Measurements from ENCODE around the gene NKX1-1.
"Not testable (repeated sequence)": the region's sequence is repeated elsewhere in the genome, so short reads cannot be mapped to it uniquely, and the experiment has no call there.

The NKX1-1 gene

DNA sequence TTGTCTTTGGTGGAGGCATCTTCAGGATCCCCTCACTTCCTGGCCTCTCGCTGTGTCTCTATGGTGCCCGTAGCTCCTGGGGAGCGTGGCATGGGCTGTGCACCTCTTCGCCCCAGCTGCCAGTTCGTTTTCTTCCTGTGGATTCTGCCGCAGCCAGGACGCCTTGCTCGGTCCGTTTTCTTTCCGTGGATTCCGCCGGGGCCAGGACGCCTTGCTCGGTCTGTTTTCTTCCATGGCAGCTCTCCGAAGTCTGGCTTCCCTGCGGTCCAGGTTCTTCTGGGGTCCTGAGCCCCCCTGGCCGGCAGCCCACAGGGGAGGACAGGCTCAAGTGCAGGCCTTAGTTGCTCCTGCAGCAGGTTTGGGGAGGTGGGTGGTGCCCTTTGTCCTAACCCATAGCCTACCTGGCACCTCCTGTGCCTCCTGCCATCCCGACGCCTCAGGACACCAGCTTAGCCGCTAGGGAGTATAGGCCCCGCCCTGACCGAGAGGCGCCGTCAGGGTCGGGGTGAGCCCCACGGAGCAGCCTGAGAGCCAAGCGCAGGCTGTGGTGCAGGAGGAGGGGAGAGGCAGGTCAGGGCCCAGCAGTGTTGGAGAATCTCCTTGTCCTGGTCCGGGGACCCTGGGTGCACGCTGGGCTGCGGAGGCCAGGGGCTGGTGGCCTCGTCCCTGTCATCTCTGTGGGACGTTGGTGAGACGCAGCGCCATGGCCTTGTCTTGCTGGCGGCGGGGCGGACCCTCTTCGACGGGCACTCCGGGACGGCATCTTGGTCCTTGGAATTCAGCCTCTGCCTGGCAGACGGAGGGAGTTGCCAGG, 32.1 kb downstream of the NKX1-1 start:
- DNase-seq (ENCODE audit: low spot score): no peak

DNA sequence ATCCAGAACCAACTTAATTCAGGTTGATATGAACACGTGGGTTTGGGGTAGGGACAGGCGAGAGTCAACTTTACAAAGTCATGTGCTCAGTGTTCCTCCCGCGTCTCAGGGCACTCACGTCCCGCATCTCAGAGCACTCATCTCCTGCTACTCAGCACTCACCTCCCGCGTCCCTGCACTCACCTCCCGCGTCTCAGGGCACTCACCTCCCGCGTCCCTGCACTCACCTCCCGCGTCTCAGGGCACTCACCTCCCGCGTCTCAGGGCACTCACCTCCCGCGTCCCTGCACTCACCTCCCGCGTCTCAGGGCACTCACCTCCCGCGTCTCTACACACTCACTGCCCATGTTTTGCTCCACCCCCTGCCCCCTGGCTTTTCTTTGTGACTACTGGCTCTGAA, 33.7 kb downstream of the NKX1-1 start:
- DNase-seq (ENCODE audit: low spot score): not testable (repeated sequence)

DNA sequence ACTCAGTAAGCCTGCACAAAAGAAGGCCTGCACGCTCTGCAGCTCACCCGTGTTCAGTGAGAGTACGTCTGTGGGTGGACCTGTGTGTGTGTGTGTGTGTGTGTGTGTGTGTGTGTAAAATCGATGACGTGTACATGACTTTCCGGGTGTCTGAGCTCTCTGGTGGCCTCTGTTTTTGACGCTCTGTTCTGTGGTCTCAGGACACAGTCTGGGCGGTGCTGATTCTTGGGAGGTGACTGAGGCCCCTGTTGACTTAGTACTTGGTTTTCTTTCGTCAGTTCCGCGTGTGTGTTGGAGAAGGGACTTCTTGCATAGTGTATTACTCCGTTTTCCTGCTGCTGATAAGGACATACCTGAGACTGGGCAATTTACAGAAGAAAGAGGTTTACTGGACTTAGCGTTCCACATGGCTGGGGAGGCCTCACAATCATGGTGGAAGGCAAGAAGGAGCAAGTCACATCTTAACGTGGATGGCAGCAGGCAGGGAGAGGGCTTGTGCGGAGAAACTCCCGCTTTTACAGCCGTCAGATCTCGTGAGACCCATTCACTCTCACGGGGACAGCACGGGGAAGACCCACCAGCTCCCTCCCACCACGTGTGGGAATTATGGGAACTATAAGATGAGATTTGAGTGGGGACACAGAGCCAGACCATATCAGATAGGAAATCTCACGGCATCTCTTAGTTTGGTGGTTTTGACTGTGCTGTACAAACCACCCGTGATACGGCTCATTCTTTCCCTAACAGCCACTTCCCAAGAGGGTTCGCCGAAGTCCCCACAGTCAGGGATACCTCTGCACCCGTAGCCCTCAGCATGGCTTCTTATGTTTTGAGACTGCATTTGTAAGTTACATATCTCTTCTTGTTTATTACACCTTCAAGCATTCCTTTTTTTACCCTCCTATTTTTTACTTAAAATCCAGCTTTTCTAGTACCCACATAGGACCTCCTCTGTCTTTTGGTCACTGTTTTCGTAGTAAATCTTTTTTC, 34.8 kb downstream of the NKX1-1 start:
- DNase-seq (ENCODE audit: low spot score): no peak

DNA sequence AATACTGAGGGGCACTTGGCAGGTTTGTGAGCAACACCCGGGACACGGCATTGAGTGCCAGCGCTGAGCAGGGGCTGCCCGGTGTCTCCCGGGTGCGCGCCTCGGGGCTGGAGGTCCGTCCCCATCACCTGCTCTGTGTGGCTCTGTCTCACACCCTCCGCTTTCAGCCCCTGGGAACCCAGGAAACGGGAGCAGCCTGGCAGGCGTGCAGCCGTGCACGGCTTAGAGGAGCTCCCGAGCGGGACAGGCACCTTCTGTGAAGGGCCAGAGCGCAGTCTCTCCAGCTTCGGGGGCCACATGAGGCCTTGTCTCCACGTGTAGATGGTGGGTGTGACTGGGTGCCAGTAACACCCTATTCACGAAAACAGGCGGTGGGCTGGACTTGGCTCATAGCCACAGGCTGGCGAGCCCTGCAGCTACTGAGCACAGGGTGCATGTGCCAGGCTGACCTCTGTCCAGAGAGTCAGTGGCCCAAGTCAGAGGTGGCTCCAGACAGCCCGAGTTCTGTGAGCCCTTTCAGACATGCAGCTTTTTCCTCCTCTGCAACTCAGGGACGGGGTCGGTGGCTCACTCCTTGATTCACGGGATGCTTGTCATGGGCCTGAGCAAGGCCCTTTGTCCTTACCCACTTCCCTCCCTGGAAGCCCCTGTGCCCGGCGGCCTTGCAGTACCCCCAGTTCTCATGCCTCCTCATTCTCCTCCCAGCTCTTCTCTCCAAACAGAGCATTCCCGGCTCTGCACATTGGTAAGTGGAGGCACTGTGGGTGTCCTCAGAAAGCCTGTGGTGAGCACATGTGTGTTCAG, 35.7 kb downstream of the NKX1-1 start:
- DNase-seq (ENCODE audit: low spot score): no peak

DNA sequence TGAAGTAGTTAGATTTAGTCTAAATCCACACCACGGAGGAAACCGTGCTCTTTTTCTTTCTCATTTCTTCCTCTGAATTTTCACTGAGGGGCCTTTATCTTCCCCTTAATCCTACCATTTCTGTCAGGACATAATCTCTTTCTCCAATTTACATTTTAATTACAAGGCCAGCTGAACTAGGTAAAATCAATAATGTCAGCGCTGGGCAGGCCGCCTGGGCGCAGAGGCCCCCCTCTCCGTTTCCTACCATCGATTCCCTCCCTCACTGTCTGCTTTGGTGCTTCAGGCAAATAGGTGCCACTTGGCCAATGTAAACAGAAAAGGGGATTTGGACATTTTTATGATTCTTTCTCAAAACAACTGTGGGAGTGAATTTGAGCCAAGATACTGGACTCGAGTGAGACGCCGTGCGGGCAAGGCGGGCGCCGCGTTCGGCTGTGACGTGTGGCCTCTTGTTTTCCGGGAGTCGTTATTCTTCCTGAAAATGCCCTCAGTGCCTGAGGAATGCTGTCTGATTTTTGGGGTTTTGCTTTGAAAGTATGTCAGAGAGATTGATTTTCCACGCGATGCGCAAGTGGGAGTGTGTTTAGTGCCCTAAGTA, 36.7 kb downstream of the NKX1-1 start:
- no peak for DNase-seq (ENCODE audit: low spot score)

DNA sequence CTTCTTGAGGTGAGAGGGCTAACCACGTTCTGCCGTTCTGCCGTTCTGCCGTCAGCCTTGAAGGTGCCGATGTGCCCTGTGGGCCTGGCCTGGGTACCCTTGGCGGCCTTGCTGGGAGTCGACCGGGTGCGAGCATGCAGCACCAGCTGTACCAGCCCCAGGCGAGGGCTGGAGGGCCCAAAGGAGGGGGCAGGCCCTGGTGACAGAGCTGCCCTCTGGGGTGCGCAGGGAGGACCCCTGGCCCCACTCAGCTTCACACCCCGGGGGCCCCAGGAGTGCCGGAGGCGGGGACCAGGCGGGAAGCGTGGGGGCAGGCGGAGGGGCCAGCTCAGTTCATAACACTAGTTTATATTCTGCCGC, 37.2 kb downstream of the NKX1-1 start:
- DNase-seq (ENCODE audit: low spot score): no peak

- no peak for DNase-seq (ENCODE audit: low spot score)
Observed at GRCh38 chr4:1368421-1369090, 37.7 kb downstream of the NKX1-1 start.

DNA sequence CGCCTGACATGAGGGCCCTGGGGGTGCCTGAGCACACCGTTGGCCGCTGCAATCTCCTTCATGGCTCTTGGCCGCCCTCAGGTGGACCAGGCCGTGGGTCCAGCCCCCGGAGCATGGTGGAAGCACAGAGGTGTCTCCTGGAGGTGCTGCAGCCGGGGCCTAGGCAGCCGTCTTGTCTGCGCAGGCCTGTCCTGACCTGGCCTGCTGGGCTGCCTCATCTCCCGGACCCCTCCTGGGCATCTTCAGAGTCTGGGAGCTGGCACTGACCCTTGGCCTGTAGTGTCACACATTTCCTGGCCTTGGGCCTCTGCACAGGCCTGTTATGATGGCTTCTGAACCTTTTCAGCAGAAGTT, 38.3 kb downstream of the NKX1-1 start:
- DNase-seq (ENCODE audit: low spot score): no peak

GRCh38 chr4:1367230-1367935, 38.9 kb downstream of the NKX1-1 start:
- no peak for DNase-seq (ENCODE audit: low spot score)

DNA sequence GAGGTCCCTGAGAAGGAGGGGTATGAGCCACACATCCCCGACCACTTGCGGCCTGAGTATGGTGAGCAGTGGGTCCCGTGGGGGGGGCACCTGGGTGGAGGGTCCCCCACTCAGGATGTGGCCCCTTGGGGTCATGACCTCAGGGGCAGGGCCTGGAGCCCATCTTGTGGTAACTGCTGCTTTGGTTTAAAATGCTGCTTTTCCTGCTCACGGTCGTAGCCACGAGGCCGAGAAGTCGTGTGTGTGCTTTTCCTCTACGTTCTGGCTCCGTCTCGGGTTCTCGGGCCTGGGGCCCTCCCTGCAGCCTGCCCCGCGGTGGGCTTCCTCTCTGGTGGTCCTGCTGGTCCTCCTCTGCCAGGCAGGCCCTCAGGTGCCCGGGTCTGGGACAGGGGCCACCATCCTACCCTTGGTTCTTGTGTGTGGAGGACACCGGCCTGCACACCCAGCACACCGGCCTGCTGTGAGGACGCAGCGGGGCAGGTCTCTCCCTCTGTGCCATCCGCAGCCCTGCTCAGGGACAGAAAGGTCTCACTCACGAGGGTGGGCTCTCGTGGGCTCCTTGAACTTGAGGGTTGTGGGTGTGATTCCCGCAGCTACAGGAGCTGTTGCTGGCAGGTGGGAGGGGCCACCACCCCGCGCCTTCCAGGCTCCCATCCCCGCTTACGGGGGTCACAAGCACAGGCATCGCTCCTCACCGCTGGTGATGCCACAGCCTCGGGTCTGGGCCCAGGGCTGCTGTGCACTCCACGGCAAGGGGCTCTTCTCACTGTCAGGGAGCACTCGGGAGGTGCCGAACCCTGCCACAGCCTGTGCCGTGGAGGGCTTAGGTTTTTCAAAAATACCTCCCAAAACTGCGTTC, 39.6 kb downstream of the NKX1-1 start:
- DNase-seq (ENCODE audit: low spot score): no peak

DNA sequence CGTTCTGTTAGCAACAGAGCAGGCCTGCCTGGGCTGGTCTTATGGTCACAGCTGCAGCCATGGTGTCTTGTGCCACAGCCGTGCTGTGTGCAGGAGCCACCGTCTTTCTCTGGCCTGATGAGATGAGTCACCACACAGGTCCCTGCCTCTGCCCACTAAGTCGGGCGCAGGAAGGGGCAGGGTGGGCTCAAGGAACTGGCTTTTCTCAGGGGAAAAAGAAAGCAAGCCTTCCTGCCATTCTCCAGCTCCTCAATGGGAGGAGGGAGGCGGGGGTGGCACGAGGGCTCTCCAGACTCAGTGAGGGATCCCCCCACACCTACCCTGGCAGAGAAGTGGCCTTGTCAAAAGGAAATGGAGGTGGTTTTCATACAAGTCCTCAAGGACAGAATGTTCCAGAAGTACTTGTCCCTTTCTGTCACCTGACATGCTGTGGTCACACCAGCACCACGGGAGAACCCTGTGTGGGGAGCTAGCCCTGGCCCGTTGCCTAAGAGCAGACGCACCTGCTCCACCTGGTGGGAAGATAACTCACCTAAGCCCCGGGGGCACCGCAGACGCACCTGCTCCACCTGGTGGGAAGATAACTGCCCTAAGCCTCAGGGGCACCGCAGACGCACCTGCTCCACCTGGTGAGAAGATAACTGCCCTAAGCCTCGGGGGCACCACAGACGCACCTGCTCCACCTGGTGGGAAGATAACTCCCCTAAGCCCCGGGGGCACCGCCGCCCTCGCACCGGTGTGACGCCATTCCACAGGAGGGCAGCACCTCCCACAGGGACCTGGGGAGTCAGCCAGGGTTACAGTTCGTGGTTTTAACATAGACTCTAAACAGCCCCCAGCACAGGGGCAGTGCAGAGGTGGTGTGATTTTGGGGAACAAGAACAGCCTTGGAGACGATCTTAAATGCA, 40.7 kb downstream of the NKX1-1 start:
- DNase-seq (ENCODE audit: low spot score): no peak

DNA sequence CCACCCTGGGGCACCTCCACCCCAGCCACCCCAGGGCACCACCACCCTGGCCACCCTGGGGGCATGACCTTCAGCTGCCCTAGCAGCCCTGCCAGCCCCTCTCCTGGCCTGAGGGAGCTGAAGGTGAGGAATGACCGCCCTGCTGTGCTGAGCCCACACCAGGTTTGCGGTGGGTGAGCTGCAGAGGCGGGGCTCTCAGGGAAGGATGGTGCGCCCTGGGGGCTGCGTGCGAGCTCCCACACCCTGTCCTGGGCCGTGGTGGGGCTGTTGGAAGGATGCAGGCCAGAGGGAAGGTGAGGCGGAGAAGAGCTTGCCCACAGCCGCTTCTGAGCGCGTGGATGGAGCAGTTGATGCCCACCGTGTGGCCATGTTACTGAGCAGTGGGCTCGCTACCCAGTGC, 41.5 kb downstream of the NKX1-1 start:
- DNase-seq (ENCODE audit: low spot score): no peak

DNA sequence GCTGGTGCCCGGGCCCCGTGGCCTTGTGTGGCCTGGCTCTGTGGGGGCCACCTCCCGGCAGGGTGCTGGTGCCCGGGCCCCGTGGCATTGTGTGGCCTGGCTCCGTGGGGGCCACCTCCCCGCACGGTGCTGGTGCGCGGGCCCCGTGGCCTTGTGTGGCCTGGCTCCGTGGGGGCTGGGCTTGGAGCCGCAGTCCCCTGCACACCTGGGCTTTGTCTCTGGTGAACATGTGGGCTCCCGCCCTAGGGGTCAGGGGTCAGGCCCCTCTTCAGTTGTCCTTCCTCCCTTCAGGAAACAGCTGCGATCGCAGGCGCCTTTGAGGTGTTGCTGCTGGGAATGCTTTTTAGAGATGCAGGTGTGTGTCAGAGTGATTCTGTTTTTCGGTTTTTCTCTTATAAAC, 42.0 kb downstream of the NKX1-1 start:
- DNase-seq (ENCODE audit: low spot score): no peak

- no peak for DNase-seq (ENCODE audit: low spot score)
Observed at GRCh38 chr4:1363513-1363912, 42.7 kb downstream of the NKX1-1 start.

GRCh38 chr4:1362521-1362920, 43.7 kb downstream of the NKX1-1 start:
- DNase-seq (ENCODE audit: low spot score): no peak

GRCh38 chr4:1362046-1362445, 44.2 kb downstream of the NKX1-1 start:
- DNase-seq (ENCODE audit: low spot score): no peak

- DNase-seq (ENCODE audit: low spot score): no peak
Observed at GRCh38 chr4:1361431-1361830, 44.8 kb downstream of the NKX1-1 start.

- no peak for DNase-seq (ENCODE audit: low spot score)
Observed at GRCh38 chr4:1360423-1361283, 45.6 kb downstream of the NKX1-1 start.
